NCI-H1694 (cell line): ENCODE measurements around the gene IGFBP2.

Experiments used
- DNase-seq: peaks from one replicate; lab custom pipeline; 2025; lab: John Stamatoyannopoulos, UW

IGFBP2 gene

GRCh38 chr2:216683846-216684245, 50.6 kb downstream of the IGFBP2 start:
- DNase-seq = peak; percentile 55

GRCh38 chr2:216685327-216685875, 52.2 kb downstream of the IGFBP2 start:
- no peak for DNase-seq

DNA sequence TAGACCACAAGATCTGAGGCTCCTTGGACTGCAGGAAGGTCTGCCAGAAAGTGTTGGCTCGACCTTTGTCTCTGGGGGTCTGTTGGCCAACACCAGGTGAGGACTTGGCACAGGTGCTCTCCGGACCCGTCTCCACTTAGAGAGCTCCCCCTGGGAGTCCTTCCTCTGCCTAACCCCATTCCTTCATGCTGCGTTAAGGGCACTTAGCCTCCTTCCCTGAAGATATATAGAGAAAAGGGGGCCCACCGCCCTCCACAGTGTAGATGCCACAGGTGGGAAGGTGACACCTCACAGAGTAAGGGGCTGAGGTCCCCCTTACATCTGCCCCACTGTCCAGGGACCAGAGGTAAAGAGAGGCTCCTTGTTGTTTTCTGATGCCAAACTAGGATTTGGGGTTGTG, 53.9 kb downstream of the IGFBP2 start:
- no peak for DNase-seq

DNA sequence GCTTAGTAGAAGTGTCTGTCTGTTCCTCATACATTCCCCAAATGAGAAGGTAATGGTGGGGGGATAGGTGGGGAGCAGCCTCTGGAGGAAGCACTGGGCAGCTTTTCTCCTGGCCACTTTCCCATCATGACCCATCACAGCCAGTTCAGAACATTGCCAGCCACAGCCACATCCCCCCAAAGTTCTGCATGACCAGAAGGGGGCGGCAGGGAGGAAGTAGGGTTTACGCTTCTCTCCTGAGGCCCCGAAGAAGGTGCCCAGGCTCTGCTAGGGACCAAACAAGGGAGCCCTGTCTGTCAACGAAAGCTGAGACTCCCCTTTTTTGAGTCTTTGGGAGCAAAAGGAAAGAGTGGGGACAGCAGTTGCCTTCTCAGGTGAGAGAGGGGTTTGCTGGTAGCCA, 54.4 kb downstream of the IGFBP2 start:
- DNase-seq = peak; percentile 5

DNA sequence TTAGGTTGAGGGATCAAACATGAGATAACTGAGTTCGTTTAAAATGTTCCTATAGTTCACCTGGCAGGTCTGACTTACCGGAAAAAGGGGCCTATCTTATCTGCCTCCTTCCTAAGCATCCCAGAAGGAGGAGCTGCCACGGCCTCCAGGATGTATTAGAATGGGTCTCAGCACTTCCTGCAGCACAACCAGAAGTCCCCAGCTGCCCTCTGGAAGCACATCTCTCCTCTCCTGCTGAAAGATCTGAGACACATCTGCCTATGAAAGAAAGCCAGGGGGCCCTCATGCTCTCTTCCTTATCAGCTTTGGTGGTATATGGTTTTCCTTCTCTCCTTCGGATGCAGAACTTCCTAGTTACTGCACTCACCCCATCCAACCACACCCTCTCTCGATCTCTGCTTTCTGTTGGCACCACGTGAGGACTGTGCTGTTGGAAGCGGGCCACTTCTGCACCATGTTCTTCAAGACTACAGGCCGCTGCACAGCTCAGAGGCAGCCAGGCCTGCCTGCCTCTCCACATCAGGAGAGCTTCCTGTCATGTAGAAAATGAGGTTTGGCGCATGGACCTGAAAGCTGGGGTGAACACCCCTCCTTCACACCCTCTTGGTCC, 55.6 kb downstream of the IGFBP2 start:
- DNase-seq = peak; percentile 9

DNA sequence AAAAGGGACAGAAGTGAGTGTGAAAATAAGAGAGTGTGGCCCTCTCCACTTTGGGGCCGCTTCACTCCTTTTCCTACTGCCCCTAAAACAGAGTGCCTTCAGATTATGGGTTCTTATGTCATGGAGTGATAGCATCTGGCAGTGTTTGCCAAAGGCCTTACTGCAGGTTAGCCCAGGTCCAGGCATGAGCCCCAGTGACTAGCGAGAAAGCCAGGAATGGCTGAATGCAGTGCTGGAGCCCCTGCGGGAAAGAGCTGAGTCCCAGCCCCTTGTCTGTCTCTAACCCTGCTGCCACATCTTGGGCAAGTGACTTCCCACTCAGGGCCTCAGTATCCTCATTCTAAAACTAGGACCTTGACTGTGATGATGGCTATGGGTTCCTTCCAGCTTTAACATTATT, 56.2 kb downstream of the IGFBP2 start:
- no peak for DNase-seq

DNA sequence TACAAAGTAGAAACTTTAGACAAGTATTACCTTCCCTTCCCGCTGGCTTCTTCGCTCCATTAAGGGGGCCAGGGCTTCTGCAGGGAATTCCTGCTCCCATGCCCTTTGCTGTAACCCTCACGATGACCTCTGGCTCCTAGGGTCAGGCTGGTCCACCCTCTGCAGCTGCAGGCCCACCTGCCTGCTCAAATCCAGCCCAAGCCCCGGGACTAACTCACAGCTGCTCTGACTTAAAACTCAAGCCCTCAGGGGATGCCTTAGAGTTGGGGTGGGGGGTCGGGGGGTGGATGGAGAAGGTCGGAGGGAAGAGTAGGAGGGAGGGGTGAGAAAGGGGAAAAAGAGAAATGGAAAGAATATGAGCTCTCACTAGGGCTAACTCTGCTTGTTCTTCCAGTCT, 57.2 kb downstream of the IGFBP2 start:
- DNase-seq = no peak

DNA sequence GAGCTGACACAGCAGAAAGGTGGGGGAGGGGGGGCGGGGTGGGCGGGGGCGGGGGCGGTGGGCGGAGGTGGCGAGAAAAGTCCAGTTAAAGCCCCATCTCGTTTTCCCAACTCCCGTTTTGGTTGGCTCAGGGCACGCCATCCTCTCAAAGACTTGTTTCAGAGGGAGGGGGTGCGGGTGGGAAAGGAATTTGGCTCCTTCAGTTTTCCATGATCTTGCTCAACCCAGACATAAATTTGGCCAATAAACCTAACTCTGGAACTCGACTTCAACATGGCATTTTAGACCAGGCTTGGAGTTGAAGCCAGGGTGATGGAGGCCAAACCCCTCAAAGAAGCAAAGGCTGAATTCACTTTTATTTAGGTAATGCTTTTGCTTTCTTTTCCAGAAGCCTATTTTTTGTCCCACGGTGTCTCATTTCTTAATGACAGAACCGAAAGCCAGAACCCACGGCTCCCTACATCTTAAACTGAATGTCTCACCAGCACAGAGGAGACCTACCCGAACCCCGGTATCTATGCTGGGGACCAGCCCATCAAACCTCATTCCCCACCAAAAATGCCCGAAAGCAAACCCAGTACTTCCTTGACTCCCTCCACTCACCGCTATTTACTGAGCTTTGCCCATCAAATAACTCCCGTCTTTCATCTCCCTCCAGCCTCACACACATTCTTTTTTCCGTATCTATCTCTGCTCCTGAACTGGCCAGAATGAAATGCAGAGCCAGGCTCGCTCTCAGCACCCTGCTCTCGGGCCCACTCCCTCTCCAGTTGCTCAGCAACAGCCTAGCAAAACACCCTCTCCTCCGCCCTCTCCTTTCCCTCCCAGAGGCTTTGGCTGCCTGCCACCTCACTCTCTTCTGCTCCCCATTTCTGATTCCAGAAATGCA, 57.9 kb downstream of the IGFBP2 start:
- peak; percentile 94 for DNase-seq

GRCh38 chr2:216692636-216693413, 59.6 kb downstream of the IGFBP2 start:
- DNase-seq = peak; percentile 93

DNA sequence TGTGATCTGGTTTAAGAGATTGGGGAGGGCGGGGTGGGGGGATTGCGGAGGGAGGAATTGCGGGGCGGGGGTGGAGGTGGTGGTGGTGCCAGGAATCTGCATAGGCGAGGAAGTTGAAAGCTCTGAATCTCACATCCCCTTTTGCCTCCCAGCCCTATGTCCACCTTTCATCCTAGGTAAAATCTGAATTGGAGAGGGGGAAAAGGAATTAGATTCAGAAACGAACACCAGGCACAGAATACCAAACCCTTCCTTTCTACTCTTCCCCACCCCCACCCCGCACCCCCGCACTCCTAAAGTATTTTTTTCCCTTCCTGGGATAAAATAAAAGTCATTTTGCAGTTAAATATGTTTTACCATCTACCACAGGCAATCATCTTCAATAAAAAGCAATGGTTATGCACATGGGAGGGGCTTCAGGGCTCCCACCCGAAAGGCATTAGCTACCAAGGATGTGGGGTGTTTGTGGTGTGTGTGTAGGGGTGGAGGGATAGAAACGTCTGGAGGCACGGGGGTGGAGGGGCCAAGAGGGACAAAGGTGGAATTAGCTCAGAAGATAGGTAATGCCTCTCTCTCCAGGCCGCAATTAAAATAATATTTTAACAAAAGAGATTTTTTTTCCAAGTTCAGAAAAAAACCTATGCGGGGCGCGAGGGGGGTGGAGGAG, 60.3 kb downstream of the IGFBP2 start:
- DNase-seq = peak; percentile 17

DNA sequence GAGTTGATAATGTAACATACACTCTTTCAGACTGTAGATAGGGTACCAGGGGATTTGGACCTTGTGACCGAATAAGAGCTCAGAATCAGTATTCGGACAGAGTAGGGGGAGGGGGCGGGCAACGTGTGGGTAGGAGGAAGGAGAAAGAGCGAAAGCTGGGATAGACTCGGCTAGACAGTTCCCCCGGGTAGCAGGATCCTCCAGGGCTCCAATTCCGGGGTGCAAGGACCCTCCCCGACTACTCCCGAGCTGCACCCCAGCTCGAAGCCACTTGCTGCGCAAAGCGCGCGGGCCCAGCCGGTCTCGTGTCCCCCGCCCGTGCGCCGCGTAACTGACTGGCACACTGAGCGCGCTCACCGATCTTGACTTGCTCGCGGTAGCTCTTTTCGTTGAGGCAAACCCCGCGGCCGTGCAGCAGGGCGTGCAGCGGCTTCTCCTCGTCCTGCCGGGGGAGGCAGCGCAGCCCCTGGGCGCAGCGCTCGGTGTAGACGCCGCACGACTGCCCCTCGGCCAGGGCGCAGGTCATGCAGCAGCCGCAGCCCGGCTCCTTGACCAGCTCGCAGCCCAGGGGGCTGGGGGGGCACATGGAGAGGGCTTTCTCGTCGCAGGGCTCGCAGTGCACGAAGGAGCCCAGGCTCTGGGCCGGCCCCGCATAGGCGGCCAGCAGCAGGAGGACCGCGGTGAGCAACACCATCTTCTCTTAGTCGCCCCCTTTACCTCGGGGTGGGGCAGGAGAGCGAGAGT, 61.0 kb downstream of the IGFBP2 start:
- DNase-seq = peak; percentile 24

GRCh38 chr2:216694826-216695217, 61.6 kb downstream of the IGFBP2 start:
- DNase-seq = no peak

DNA sequence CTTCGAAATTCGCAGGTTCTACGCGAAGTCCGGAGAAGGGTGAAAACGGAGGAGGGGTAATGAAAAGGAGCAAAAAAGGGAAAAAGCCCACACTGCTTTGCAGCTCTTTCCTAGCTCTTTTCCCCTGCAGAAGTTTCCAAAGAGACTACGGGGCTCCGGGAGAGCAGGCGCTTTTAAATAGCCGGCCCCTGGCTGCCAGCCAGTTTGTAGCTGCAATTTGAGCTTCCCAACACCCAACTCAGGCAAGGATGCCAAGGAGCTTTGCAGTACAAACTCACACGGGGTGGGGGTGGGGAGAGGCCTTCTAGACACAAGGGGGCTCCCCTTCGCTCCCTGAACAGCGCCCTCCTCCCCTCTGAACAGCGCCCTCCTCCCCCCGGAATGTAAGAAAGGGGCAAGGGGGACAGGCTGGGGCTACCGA, 62.2 kb downstream of the IGFBP2 start, which contains the start of gene IGFBP5:
TSS of gene IGFBP5 (minus strand) at position 149 of the 421 bp plus-strand sequence. CDS start 774 bp downstream, outside the sequence.
- peak; percentile 86 for DNase-seq

DNA sequence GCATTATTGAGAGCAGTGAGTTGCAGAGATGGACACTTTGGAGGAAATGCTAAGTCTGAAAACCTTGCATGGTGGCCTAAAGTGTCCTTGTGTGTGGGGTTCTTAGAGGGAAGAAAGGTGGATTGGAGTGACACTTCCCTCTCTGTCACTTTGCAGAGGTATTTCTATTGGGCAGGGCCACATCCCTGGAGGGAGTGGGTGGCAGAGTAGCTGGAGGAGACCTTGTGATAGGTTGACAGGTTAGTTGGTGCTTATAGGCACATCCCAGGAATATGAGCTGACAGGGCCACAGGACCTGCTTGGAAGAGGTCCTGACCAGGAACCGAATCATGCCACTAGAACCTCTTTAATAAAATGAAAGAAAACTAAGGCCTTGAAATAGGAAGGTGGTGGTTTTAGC, 63.1 kb downstream of the IGFBP2 start:
- no peak for DNase-seq

DNA sequence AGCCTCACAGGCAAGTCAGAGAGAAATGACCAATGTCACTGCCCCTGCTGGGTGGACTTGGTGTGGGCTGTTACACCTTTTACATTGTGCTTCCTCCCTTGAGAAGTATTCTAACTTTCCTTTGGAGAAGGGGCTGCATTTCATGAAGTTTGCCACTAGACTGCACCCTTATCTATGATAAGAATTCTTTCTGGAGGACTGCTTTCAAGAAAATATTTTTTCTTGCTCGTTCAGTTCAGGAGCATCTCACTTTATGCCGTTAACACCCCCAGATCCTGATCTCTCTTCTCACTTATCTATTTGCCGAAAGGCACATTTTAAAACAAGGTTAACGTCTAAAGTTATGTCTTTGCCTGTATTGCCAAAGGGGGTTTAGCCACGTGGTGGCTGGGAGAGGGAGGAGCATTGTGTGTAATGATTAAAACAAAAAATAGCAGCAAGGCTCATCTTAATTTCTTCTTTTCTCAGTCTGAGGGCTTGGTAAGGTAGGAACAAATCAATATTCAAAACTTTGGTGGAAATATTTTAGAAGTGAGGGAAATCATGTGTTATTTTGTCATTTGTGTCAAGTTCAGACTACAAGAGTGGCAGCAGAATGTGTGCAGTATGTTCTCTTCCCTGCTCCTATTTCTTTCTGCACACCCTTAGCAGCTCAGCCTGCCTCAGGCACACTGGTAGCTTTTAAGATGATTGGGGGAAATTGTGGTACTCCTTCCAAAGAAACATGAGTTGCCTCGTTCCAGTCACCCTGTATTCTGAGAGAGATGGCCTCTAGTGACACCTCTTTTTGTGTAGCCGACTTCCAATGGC, 63.7 kb downstream of the IGFBP2 start:
- DNase-seq = peak; percentile 14

GRCh38 chr2:216698293-216698692, 65.1 kb downstream of the IGFBP2 start:
- DNase-seq = no peak

GRCh38 chr2:216698895-216699294, 65.7 kb downstream of the IGFBP2 start:
- peak; percentile 65 for DNase-seq

- DNase-seq = peak; percentile 27
Measured at GRCh38 chr2:216700088-216700567, 66.9 kb downstream of the IGFBP2 start.

DNA sequence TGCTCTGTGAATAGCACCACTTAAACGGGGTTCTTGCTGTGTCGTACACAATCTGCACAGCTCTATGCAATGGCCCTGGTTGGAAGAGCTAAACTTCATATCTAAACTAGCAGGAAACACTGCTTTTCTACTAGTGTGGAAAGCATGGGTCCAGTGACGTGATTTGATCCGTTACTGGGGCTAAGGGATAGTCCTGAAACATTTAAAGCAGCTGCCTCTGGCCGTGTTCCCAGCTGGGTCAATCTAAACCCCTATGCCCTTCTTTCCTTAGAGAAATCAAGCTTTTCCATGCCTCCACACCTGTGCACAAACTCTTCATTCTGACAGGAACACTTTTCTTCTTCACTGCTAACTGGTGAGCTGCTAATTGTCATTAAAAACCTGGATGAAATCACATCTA, 67.6 kb downstream of the IGFBP2 start:
- DNase-seq = no peak

- no peak for DNase-seq
Measured at GRCh38 chr2:216701544-216701943, 68.3 kb downstream of the IGFBP2 start.
